B cell (primary cell): ENCODE data around the gene KLHL25.

ENCODE experiments used
- CTCF ChIP-seq: fragments of 200-600 bp; IDR thresholded peaks from one replicate; pipeline ENCODE4 v1.8.0; 2022; ENCODE audit warnings: antibody characterized with exemption, mild to moderate bottlenecking
- EZH2 ChIP-seq: IDR thresholded peaks from 2 replicates; pipeline ENCODE4 v1.6.1; 2012; ENCODE audit warnings: borderline replicate concordance, low read depth, mild to moderate bottlenecking, moderate library complexity, low read length; ENCODE audit not compliant: insufficient read depth, poor library complexity, severe bottlenecking

GRCh38 chr15:85821545-85821944 lies 26.8 kb upstream of the KLHL25 start:
- TF ChIP-seq EZH2 (no peak), CTCF (no peak)
